HG03521 (cell line): ENCODE results near the gene RHOG.
"Not testable (repeated sequence)": the region's sequence is repeated elsewhere in the genome, so short reads cannot be mapped to it uniquely, and the experiment has no call there.

ENCODE experiments used
- ATAC-seq: cut with Tn5 transposase; IDR thresholded peaks from one replicate; pipeline ENCODE4 v1.9.1; 2021; ENCODE audit warnings: mild to moderate bottlenecking, moderate library complexity; ENCODE audit not compliant: unreplicated experiment

RHOG gene

GRCh38 chr11:3840870-3841425 lies at the start of gene RHOG:
RHOG (minus strand) TSS chr11:3840959; CDS start chr11:3828138, 12,821 bp downstream.
- ATAC-seq: peak; percentile 43

GRCh38 chr11:3890014-3890413 lies 49.3 kb upstream of the RHOG start:
- no peak for ATAC-seq

GRCh38 chr11:3888876-3889275 lies 48.1 kb upstream of the RHOG start:
- ATAC-seq: no peak

- ATAC-seq: no peak
Observed at GRCh38 chr11:3886985-3887384, 46.2 kb upstream of the RHOG start.

- no peak for ATAC-seq
Observed at GRCh38 chr11:3885855-3886254, 45.1 kb upstream of the RHOG start.

GRCh38 chr11:3882655-3883054 lies 41.9 kb upstream of the RHOG start:
- ATAC-seq: no peak

GRCh38 chr11:3880724-3881123 lies 40.0 kb upstream of the RHOG start:
- no peak for ATAC-seq

- ATAC-seq: no peak
Observed at GRCh38 chr11:3879967-3880542, 39.3 kb upstream of the RHOG start.

- no peak for ATAC-seq
Observed at GRCh38 chr11:3879216-3879966, 38.6 kb upstream of the RHOG start.

- no peak for ATAC-seq
Observed at GRCh38 chr11:3878258-3878584, 37.5 kb upstream of the RHOG start.

GRCh38 chr11:3877364-3878257 lies 36.9 kb upstream of the RHOG start:
- ATAC-seq: no peak

- no peak for ATAC-seq
Observed at GRCh38 chr11:3876613-3877012, 35.9 kb upstream of the RHOG start.

- no peak for ATAC-seq
Observed at GRCh38 chr11:3873712-3874349, 33.1 kb upstream of the RHOG start.

- ATAC-seq: peak; percentile 35
Observed at GRCh38 chr11:3867209-3868091, 26.7 kb upstream of the RHOG start.

GRCh38 chr11:3866836-3867208 lies 26.1 kb upstream of the RHOG start:
- ATAC-seq: no peak

- ATAC-seq: peak; percentile 45
Observed at GRCh38 chr11:3866206-3866605, 25.4 kb upstream of the RHOG start.

- peak; percentile 18 for ATAC-seq
Observed at GRCh38 chr11:3865388-3866193, 24.8 kb upstream of the RHOG start.

- no peak for ATAC-seq
Observed at GRCh38 chr11:3861683-3862082, 20.9 kb upstream of the RHOG start.

- not testable (repeated sequence) for ATAC-seq
Observed at GRCh38 chr11:3860898-3861393, 20.2 kb upstream of the RHOG start.
